Measurements from ENCODE around the gene FAM171A2. TPM values are rescaled to one million over a fixed set of nuclear protein-coding genes. Genes with fewer than 3 reads are reported as not detected.

Gene FAM171A2
- total and polyA plus RNA-seq, 2 of the 8 experiments (the other 6 are each of a cell fraction or from before 2014, with no cell fraction given), result 21.9 to 24.1 TPM

- TF ChIP-seq PHF8 (conservative IDR thresholded peaks at IDR 0.05; ENCODE audit: low read depth, low read length), result no peak
- TF ChIP-seq CHD2 (IDR thresholded peaks at IDR 0.05; ENCODE audit: low read length), result no peak
- no peak for TF ChIP-seq NRF1 (IDR thresholded peaks at IDR 0.05; ENCODE audit: low read depth, low read length)
- no peak for TF ChIP-seq RNF2 (IDR thresholded peaks at IDR 0.05; ENCODE audit: borderline replicate concordance, low read depth, low read length, missing control alignments, poor library complexity, severe bottlenecking)
Observed at GRCh38 chr17:44381810-44382305, 18.2 kb upstream of the FAM171A2 start (continued).

All from H1 (cell line).